PFSK-1 (cell line): ENCODE results near the gene CLCN4.

Experiments
- POLR2AphosphoS5 ChIP-seq: IDR thresholded peaks from 2 replicates; pipeline ENCODE4 v1.6.1; 2012; ENCODE audit warnings: low read depth, mild to moderate bottlenecking, control low read depth, low read length, moderate library complexity
- SIN3A ChIP-seq: IDR thresholded peaks from 2 replicates; pipeline ENCODE4 v1.6.1; 2012; ENCODE audit warnings: mild to moderate bottlenecking, low read length, moderate library complexity, borderline replicate concordance; ENCODE audit not compliant: insufficient read depth
- TAF1 ChIP-seq: IDR thresholded peaks from 2 replicates; pipeline ENCODE4 v1.6.1; 2012; ENCODE audit warnings: low read length, control low read depth, borderline replicate concordance; ENCODE audit not compliant: insufficient read depth

DNA sequence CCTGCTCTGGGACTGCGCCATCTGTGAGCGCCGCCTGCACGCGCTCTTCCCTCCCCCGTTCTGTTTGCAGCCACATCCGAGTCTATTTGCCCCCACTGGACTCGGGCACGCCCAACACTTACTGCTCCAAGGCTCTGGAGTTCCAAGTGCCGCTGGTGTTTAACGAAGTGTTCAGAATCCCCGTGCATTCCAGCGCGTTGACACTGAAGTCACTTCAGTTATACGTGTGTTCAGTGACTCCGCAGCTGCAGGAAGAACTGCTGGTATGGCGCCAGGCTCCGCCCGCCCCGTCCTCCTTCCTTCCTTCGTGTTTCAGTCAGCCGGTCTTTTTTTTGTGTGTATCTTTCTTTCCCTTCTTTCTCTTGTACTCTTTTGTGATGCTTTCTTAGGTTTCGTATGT lies 30.7 kb upstream of the CLCN4 start:
- TF ChIP-seq SIN3A = no peak
- TF ChIP-seq TAF1 = no peak
- no peak for TF ChIP-seq POLR2AphosphoS5
